OCI-LY7 (cell line): ENCODE measurements around the gene GID8. TPM values are rescaled to one million over a fixed set of nuclear protein-coding genes. Genes with fewer than 3 reads are reported as not detected.

ENCODE experiments used
- BruUV-seq: library from RNA; stranded (reverse); fragments of 400-500 nt; replicated peaks from 2 replicates; lab custom pipeline; 2021; lab: Mats Ljungman, UMichigan
- CTCF ChIA-PET: fragments of 300-600 bp; sonication (Branson Sonifier 250); formaldehyde crosslinking; loops from one replicate; lab custom pipeline; 2022; ENCODE audit warnings: antibody characterized with exemption; ENCODE audit not compliant: unreplicated experiment; lab: Charles Lee
- POLR2A ChIA-PET: fragments of 300-600 bp; sonication (Branson Sonifier 250); formaldehyde crosslinking; loops from one replicate; lab custom pipeline; 2022; ENCODE audit warnings: antibody characterized with exemption; lab: Charles Lee
- DNase-seq: peaks from one replicate; pipeline ENCODE4 v3.0.0-alpha.2; 2015; ENCODE audit warnings: low spot score
- H2AFZ ChIP-seq: fragments of 200-600 bp; sonication (generic), shearing (Covaris generic); 2 replicates; pipeline ENCODE4 v1.6.1; 2014; ENCODE audit warnings: mild to moderate bottlenecking, antibody characterized with exemption, low read length, moderate library complexity
- H3K27ac ChIP-seq: fragments of 200-600 bp; sonication (generic); 2 replicates; pipeline ENCODE4 v1.5.1; 2014; ENCODE audit warnings: mixed run types, low read depth, mild to moderate bottlenecking, moderate library complexity, low read length, inconsistent platforms; ENCODE audit not compliant: poor library complexity, severe bottlenecking
- H3K36me3 ChIP-seq: fragments of 200-600 bp; sonication (generic); 2 replicates; pipeline ENCODE4 v1.6.1; 2014; ENCODE audit warnings: mild to moderate bottlenecking, antibody characterized with exemption, low read length, moderate library complexity, mixed read lengths; ENCODE audit not compliant: insufficient read depth
- H3K4me1 ChIP-seq: fragments of 200-600 bp; sonication (generic); 2 replicates; pipeline ENCODE4 v1.5.1; 2014; ENCODE audit warnings: mild to moderate bottlenecking, low read length; ENCODE audit not compliant: insufficient read depth, poor library complexity, severe bottlenecking
- H3K4me2 ChIP-seq: fragments of 200-600 bp; sonication (generic); 2 replicates; pipeline ENCODE4 v1.6.1; 2014; ENCODE audit warnings: mild to moderate bottlenecking, low read length
- H3K4me3 ChIP-seq: fragments of 200-600 bp; sonication (generic); 2 replicates; pipeline ENCODE4 v1.5.1; 2014; ENCODE audit warnings: mild to moderate bottlenecking, low read depth, low read length; ENCODE audit not compliant: poor library complexity, severe bottlenecking
- H3K79me2 ChIP-seq: fragments of 200-600 bp; sonication (generic); 2 replicates; pipeline ENCODE4 v1.6.1; 2016; ENCODE audit warnings: low read depth, mild to moderate bottlenecking, low read length, moderate library complexity, mixed read lengths; ENCODE audit not compliant: insufficient read depth
- H3K9me2 ChIP-seq: fragments of 200-600 bp; sonication (generic); 2 replicates; pipeline ENCODE4 v1.6.1; 2016; ENCODE audit warnings: mild to moderate bottlenecking, low read length, mixed read lengths; ENCODE audit not compliant: insufficient read depth
- H3K9me3 ChIP-seq: fragments of 200-600 bp; sonication (generic); 2 replicates; pipeline ENCODE4 v1.6.1; 2014; ENCODE audit warnings: mild to moderate bottlenecking, mixed run types, low read length, mixed read lengths
- H4K20me1 ChIP-seq: fragments of 200-600 bp; sonication (generic); 2 replicates; pipeline ENCODE4 v1.6.1; 2014; ENCODE audit warnings: mild to moderate bottlenecking, antibody characterized with exemption, low read length, moderate library complexity, mixed read lengths; ENCODE audit not compliant: insufficient read depth
- CTCF ChIP-seq: fragments of 200-600 bp; sonication (generic); conservative IDR thresholded peaks from 2 replicates; pipeline ENCODE4 v1.5.1; 2014; ENCODE audit warnings: mild to moderate bottlenecking, antibody characterized with exemption, low read length, moderate library complexity, mixed read lengths
- EZH2phosphoT487 ChIP-seq: fragments of 200-600 bp; sonication (generic); IDR thresholded peaks from 2 replicates; pipeline ENCODE4 v1.6.1; 2018; ENCODE audit warnings: low read depth, borderline replicate concordance, mild to moderate bottlenecking, mixed run types, antibody characterized with exemption, low read length, moderate library complexity, mixed read lengths
- intact Hi-C: fragments of 100-400 bp; cut with micrococcal nuclease; formaldehyde crosslinking; loops from one replicate; pipeline ENCODE4 v1.10.0; 2022; ENCODE audit not compliant: unreplicated experiment
- total RNA-seq, 2 experiments: library from RNA; depleted of rRNA in 1 of 2; stranded (reverse); fragments of >200 nt in 1 of 2; shearing (Covaris generic) in 1 of 2; gene quantifications; 2 replicates each; pipeline ENCODE4 v1.2.3, GENCODE V29; 2014 to 2022

GID8 gene
- total RNA-seq, 2 experiments from 2014 or later = 28.7 to 47.7 TPM

- H3K9me3 ChIP-seq = no peaks in the 10 kb centered on the region
- ChIA-PET POLR2A (interaction anchor here (1.4 kb wide), 1 partner anchor 54 kb away, joined by 4 read pairs; no protein-coding TSS in a partner anchor), CTCF (no interaction called here)
- no TSS peak for BruUV-seq
- H3K9me2 ChIP-seq = no peaks in the 10 kb centered on the region
- H3K79me2 ChIP-seq = no peaks in the 10 kb centered on the region
- TF ChIP-seq CTCF (no peak), EZH2phosphoT487 (no peak)
- no peak overlapping the region for H3K4me3 ChIP-seq
- no peak overlapping the region for H3K4me2 ChIP-seq
- no peaks in the 10 kb centered on the region for H4K20me1 ChIP-seq
- H3K36me3 ChIP-seq = peaks cover 73% of the 10 kb centered on the region
- no peak overlapping the region for H2AFZ ChIP-seq
- no peak for DNase-seq
- H3K4me1 ChIP-seq = peaks cover 15% of the 10 kb centered on the region
- no peak overlapping the region for H3K27ac ChIP-seq
- intact Hi-C loops = no loop called here
Measured at GRCh38 chr20:62898970-62899632, 38.8 kb upstream of the GID8 start.

GRCh38 chr20:62899633-62900051, 38.3 kb upstream of the GID8 start:
- Histone ChIP-seq H3K36me3 (peaks cover 71% of the 10 kb centered on the region), H3K9me2 (no peaks in the 10 kb centered on the region), H3K4me3 (no peak overlapping the region), H3K79me2 (no peaks in the 10 kb centered on the region), H3K9me3 (no peaks in the 10 kb centered on the region), H2AFZ (no peak overlapping the region), H3K4me1 (peaks cover 15% of the 10 kb centered on the region), H3K27ac (no peak overlapping the region), H3K4me2 (no peak overlapping the region; the same call in 1 of the 2 replicates), H4K20me1 (no peaks in the 10 kb centered on the region)
- POLR2A ChIA-PET = interaction anchor here (1.4 kb wide), 1 partner anchor 54 kb away, joined by 4 read pairs; no protein-coding TSS in a partner anchor
- no peak for DNase-seq
- intact Hi-C loops = loop anchor here (1.0 to 2.0 kb wide), 5 partner anchors 19 to 110 kb away; partner anchors contain the start of gene GID8
- no TSS peak for BruUV-seq
- CTCF ChIA-PET = no interaction called here
- no peak for TF ChIP-seq CTCF
- no peak for TF ChIP-seq EZH2phosphoT487
